Stimulated activated CD8-positive, alpha-beta memory T cell treated with anti-CD3 and anti-CD28 coated beads, Interleukin-12 subunit alpha, Interleukin-12 subunit beta, amount 100 ng/mL, for 4 hours (primary cell): ENCODE measurements around the gene ANXA2.
"Not testable (repeated sequence)": the region's sequence is repeated elsewhere in the genome, so short reads cannot be mapped to it uniquely, and the experiment has no call there.

Experiments used
- DNase-seq: peaks from one replicate; pipeline ENCODE4 v3.0.0-alpha.2; 2020; ENCODE audit warnings: low read depth

ANXA2 gene

GRCh38 chr15:60397772-60398445, at the start of gene ANXA2:
Gene ANXA2, minus strand, starts transcription at chr15:60397986. Its CDS starts 11,911 bp downstream, at chr15:60386075.
- DNase-seq: peak; percentile 71

- no peak for DNase-seq
Measured at GRCh38 chr15:60444289-60444912, 46.6 kb upstream of the ANXA2 start.

- no peak for DNase-seq
Measured at GRCh38 chr15:60442763-60443162, 45.0 kb upstream of the ANXA2 start.

GRCh38 chr15:60442031-60442650, 44.4 kb upstream of the ANXA2 start:
- no peak for DNase-seq

- no peak for DNase-seq
Measured at GRCh38 chr15:60441331-60441730, 43.5 kb upstream of the ANXA2 start.

- no peak for DNase-seq
Measured at GRCh38 chr15:60438646-60439045, 40.9 kb upstream of the ANXA2 start.

- DNase-seq: no peak
Measured at GRCh38 chr15:60428935-60429334, 31.1 kb upstream of the ANXA2 start.

GRCh38 chr15:60426870-60427508, 29.2 kb upstream of the ANXA2 start:
- no peak for DNase-seq

GRCh38 chr15:60425461-60425860, 27.7 kb upstream of the ANXA2 start:
- DNase-seq: no peak

- DNase-seq: no peak
Measured at GRCh38 chr15:60424006-60424405, 26.2 kb upstream of the ANXA2 start.

GRCh38 chr15:60423537-60423936, 25.8 kb upstream of the ANXA2 start:
- no peak for DNase-seq

- no peak for DNase-seq
Measured at GRCh38 chr15:60421544-60421943, 23.8 kb upstream of the ANXA2 start.

GRCh38 chr15:60420203-60420716, 22.5 kb upstream of the ANXA2 start:
- DNase-seq: no peak

GRCh38 chr15:60419753-60420152, 22.0 kb upstream of the ANXA2 start:
- DNase-seq: no peak

- no peak for DNase-seq
Measured at GRCh38 chr15:60418096-60418495, 20.3 kb upstream of the ANXA2 start.

GRCh38 chr15:60417112-60417511, 19.3 kb upstream of the ANXA2 start:
- no peak for DNase-seq

GRCh38 chr15:60416484-60416883, 18.7 kb upstream of the ANXA2 start:
- DNase-seq: no peak

GRCh38 chr15:60414016-60414682, 16.4 kb upstream of the ANXA2 start:
- no peak for DNase-seq

- DNase-seq: no peak
Measured at GRCh38 chr15:60413231-60413824, 15.5 kb upstream of the ANXA2 start.

GRCh38 chr15:60412807-60413206, 15.0 kb upstream of the ANXA2 start:
- DNase-seq: not testable (repeated sequence)

GRCh38 chr15:60411774-60412425, 14.1 kb upstream of the ANXA2 start:
- DNase-seq: no peak
